ENCODE results near the gene ERRFI1. TPM values are rescaled to one million over a fixed set of nuclear protein-coding genes. Genes with fewer than 3 reads are reported as not detected.

Gene ERRFI1
- total RNA-seq, 4 donors from 2014 or later: 19.0 to 67.6 (median 39.6) TPM

DNA sequence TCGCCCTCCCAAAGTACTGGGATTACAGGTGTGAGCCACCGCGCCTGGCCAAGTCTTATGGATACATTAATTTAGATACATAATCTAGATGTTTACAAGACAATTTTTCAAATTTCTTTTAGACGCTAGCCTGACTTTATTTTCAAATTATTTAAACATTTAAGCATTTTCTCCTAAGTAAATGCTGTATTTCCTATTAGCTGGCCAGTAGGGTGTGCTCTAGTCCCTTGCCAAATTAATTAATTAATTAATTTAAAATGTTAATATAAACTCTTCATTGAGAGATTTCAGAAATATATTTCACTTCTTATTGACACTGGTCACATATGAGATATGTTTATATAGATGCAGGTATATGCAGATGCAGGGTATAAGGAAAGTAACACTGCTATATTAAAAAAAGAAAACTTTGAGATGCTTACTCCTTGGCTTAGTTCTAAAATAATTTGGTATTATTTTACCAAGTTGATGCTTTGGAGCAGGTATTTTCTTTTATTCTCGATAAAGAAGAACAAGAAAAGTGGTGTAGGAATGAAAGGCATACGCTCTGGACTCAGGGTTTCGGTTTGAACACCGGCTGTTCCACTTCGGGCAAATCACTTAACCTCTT is 5.2 kb upstream of the ERRFI1 start:
- H3K27ac ChIP-seq: no peak overlapping the region
- no peaks in the 10 kb centered on the region for H3K9me3 ChIP-seq
- DNase-seq: no peak
- no peaks in the 10 kb centered on the region for H3K27me3 ChIP-seq
- no peaks in the 10 kb centered on the region for H3K36me3 ChIP-seq
- peaks cover 0 to 9% of the 10 kb centered on the region in 2 donors for H3K4me1 ChIP-seq
- intact Hi-C loops (cut with DNase I; ENCODE audit: low total_unique reads): no loop called here
- no peak overlapping the region for H3K4me3 ChIP-seq
- TF ChIP-seq POLR2A (IDR thresholded peaks at IDR 0.05): no peak
- TF ChIP-seq, protein P1, sequence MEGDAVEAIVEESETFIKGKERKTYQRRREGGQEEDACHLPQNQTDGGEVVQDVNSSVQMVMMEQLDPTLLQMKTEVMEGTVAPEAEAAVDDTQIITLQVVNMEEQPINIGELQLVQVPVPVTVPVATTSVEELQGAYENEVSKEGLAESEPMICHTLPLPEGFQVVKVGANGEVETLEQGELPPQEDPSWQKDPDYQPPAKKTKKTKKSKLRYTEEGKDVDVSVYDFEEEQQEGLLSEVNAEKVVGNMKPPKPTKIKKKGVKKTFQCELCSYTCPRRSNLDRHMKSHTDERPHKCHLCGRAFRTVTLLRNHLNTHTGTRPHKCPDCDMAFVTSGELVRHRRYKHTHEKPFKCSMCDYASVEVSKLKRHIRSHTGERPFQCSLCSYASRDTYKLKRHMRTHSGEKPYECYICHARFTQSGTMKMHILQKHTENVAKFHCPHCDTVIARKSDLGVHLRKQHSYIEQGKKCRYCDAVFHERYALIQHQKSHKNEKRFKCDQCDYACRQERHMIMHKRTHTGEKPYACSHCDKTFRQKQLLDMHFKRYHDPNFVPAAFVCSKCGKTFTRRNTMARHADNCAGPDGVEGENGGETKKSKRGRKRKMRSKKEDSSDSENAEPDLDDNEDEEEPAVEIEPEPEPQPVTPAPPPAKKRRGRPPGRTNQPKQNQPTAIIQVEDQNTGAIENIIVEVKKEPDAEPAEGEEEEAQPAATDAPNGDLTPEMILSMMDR (IDR thresholded peaks at IDR 0.05): peak; percentile 58 to 86 (median 77)

DNA sequence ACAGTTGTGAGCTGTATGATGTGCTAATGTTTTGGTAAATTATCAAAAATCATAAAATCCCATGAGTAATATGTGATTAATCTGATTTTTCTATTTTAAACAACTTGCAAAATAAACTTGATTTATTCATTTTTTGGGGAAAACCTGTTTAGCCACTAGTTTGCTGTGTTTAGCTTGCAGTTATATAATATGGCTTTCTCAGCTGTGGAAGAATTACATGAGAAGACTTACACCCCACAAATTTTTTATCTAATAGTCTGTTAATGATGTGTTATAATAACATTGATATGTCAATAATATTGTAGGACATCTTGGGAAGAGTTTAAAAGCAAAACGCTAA is 2.4 kb upstream of the ERRFI1 start:
- peak overlapping the region; percentile 94 to 100 for H3K27ac ChIP-seq
- TF ChIP-seq POLR2A (IDR thresholded peaks at IDR 0.05): no peak
- TF ChIP-seq, protein P1 (IDR thresholded peaks at IDR 0.05): no peak
- H3K27me3 ChIP-seq: no peaks in the 10 kb centered on the region
- no peaks in the 10 kb centered on the region for H3K9me3 ChIP-seq
- no peak for DNase-seq
- H3K4me3 ChIP-seq: no peak overlapping the region
- peaks cover 0 to 9% of the 10 kb centered on the region in 2 donors for H3K4me1 ChIP-seq
- intact Hi-C loops (cut with DNase I; ENCODE audit: low total_unique reads): loop anchor here (5.0 kb wide), 1 partner anchor 289 kb away; the partner anchor contains the start of gene SLC45A1
- H3K36me3 ChIP-seq: no peaks in the 10 kb centered on the region

DNA sequence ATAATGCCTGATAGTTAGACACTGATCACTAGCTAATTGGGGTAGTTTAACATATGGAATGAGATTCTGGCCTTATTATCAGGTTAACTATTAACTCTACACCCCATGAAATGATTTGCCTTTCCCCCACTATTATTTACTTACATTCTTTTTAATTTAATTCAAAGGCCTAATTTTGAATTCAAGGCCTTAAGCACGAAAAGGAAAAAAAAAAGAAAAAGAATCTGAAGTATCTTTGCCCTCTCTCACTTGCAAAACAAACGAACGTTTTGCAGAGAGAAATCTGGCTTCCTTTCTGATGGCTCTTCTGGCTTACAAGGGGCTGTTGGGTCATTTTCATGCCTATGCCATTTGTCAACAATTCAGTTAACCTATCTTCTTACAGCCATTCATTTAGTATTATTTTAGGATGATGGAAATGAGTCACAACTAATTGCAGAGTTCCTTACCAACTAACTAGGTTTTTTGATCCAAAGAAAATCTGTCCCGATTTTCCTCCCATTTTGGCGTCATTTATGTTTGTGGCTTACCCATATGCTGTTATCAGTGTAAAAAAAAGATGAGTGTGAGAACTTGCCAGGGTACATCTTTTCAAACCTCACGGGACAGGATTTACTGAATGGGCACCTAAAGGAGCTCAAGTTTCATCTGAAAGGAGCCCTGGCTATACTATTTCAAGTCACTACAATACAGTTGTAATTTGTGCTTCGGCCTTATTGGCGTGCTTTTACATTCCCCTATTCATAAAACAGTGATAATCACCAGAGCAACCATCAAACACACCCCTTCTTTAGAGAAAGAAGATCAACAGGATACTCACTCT is 1.9 kb upstream of the ERRFI1 start:
- Histone ChIP-seq H3K36me3 (no peaks in the 10 kb centered on the region), H3K9me3 (no peaks in the 10 kb centered on the region), H3K27ac (peak overlapping the region; percentile 94 to 100), H3K27me3 (no peaks in the 10 kb centered on the region), H3K4me1 (peaks cover 0 to 9% of the 10 kb centered on the region in 2 donors), H3K4me3 (no peak overlapping the region)
- DNase-seq: no peak
- intact Hi-C loops (cut with DNase I; ENCODE audit: low total_unique reads): loop anchor here (5.0 kb wide), 1 partner anchor 289 kb away; the partner anchor contains the start of gene SLC45A1
- TF ChIP-seq, protein P1 (IDR thresholded peaks at IDR 0.05): no peak
- TF ChIP-seq POLR2A (IDR thresholded peaks at IDR 0.05): no peak

DNA sequence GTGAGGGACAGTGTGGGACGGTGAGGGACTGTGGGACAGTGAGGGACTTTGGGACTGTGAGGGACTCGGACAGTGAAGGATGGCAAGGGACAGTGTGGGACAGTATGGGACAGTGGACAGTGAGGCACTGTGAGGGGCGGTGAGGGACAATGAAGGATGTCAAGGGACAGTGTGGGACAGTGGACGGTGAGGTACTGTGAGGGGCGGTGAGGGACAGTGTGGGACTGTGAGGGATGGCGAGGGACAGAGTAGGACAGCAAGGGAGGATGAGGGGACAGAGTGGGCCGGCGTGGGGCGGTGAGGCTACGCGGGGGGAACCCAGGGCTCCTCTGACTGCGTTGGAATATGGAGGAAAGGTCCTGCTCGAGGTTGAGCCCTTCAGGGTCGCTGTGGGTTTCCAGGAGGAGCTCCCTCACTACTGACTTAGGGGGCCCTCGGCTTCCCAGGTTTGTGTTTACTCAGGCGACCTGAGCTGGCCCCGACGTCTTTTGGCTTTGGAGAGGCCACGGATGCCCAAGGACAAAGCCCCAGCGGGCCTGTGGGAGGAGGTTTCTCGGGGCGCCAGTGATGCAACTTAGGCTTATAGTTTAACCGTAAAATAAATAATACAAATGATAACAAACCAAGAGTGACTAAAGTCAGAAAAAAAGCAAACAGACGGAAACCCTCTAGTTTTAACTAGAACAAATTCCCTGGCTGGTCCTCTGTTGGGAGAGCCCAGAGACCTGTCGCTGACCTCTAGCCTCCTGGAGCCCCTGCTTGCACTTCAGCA is 1.1 kb upstream of the ERRFI1 start:
- no peaks in the 10 kb centered on the region for H3K9me3 ChIP-seq
- H3K4me1 ChIP-seq: peaks cover 0 to 9% of the 10 kb centered on the region in 2 donors
- intact Hi-C loops (cut with DNase I; ENCODE audit: low total_unique reads): loop anchor here (5.0 kb wide), 1 partner anchor 290 kb away; the partner anchor contains the start of gene SLC45A1
- TF ChIP-seq POLR2A (IDR thresholded peaks at IDR 0.05): no peak
- TF ChIP-seq, protein P1 (IDR thresholded peaks at IDR 0.05): no peak
- no peaks in the 10 kb centered on the region for H3K36me3 ChIP-seq
- peak overlapping the region in 1 of 2 donors; percentile 62 for H3K4me3 ChIP-seq
- H3K27ac ChIP-seq: peak overlapping the region; percentile 94 to 100
- DNase-seq: peak; percentile 46 to 53
- no peaks in the 10 kb centered on the region for H3K27me3 ChIP-seq

All from uterus (tissue), 4 donors.